Hypothalamus (tissue), 51 donors: ENCODE results near the gene TRAIP.
"Not testable (repeated sequence)": the region's sequence is repeated elsewhere in the genome, so short reads cannot be mapped to it uniquely, and the experiment has no call there.

Source experiments
- DNase-seq, 51 donors: peaks; one replicate each; lab custom pipeline; 2025; lab: John Stamatoyannopoulos, UW

The TRAIP gene

DNA sequence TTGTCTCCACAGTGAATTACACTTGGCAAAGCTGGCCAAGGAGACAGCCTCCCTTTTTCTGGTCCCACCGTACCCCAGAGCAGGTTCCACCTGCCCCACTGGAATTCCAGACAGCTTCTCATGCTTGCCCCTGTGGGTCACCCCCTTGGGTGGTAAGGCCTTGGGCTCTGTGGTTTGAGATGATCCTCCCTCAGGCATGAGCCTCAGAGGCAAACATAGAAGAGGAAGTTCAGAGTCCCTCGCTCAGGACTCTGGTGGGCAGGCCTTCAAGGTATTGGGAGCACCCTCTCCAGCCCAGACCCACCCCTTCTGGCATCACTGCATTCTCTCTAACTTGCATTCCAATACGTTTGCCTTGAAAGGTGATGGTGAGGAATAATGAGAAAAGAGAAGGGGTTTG lies 25.0 kb downstream of the TRAIP start:
- no peak for DNase-seq

DNA sequence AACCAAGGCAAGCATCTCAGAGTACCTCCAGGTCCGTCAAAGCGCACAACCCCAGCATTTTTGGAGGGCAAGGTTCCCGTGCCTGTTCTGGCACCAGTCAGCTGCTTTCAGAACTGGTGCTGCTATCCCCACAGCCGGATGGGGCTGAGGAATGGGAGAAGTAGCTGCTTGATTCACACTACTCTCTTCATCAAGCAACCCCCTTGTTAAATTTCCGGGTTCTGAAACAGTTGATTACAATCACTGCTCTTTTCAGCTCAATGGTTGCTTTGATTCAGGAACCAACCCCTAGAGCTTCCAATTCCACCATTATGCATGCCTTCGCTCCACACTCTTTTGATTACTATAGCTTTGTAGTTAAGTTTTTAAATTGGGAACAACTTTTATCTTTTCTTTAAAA lies 30.3 kb downstream of the TRAIP start:
- peak in 1 of 51 donors; percentile 25 for DNase-seq

DNA sequence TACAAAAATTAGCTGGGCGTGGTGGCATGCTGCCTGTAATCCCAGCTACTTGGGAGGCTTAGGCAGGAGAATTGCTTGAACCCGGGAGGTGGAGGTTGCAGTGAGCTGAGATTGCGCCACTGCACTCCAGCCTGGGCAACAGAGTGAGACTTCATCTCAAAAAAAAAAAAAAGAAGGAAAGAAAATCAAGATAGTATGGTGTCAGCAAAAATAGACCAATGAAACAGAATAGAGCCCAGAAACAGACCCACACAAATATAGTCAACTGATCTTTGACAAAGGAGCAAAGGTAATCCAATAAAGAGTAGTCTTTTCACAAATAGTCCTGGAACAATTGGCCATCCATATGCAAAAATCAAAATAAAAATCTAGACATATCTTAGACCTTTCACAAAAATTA lies 33.2 kb downstream of the TRAIP start:
- not testable (repeated sequence) for DNase-seq

DNA sequence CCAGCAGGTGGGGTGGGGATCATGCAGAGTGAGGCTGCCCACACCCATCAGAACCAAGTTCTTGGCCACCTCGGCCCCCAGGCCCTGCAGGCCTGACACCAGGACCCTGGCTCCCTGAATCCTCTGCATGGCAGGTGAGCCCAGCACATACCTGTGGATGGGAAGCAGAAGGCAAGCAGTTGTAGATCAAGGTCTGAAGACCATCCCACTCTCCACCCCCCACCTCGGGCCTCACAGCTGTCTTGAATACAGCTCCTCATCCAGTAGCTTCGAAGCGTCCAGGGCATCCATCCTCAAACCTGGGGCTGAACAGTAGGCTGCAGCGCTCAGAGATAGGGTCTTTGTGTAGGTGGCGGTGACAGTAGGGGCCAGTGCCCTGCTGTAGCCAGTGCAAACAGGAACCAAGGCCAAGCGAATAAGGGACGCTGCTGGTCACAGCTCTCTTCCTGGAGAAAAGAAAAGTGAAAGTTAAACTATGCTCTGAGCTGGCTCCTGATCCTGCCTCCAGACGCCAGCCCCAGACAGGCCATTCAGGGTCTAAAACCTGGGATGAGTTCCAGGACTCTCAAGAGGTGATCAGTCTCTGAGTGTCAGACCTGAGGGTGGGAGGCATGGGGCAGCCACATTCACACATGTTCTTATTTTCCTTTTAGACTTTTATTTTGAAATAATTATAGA lies 42.7 kb downstream of the TRAIP start, which contains the start of gene UBA7:
UBA7 (minus strand) TSS at position 457 of the 678 bp plus-strand sequence; CDS start at position 291, 166 bp downstream.
- DNase-seq = peak in 16 of 51 donors; percentile 9 to 41 (median 23)

DNA sequence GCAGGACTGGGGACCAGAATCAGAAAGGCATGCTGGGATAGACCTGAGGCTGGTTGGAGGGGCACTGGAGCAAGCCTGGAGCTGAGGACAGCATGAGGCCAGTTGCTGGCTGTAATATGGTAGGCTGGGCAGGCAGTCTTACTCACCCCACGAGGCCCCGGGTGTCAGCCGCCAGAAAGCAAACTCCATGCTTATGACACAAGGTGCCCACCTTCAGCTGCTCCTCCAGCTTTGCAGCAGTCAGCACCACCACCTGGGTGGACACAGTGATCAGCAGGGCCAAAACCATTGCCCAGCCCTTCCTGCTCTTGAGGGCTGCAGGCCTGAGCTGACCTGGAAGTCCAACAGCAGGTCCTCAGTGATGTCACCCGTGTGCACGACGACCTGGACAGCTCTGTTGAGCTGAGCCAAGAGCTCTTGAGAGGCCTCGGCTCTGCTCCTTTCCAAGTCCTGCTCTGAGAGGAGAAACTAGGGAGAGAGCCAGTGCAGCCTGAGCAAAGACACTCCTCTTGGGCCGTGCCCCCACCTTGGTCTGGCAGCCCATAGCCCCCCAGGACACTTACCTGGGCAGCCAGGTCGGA lies 43.4 kb downstream of the TRAIP start:
- DNase-seq = no peak

DNA sequence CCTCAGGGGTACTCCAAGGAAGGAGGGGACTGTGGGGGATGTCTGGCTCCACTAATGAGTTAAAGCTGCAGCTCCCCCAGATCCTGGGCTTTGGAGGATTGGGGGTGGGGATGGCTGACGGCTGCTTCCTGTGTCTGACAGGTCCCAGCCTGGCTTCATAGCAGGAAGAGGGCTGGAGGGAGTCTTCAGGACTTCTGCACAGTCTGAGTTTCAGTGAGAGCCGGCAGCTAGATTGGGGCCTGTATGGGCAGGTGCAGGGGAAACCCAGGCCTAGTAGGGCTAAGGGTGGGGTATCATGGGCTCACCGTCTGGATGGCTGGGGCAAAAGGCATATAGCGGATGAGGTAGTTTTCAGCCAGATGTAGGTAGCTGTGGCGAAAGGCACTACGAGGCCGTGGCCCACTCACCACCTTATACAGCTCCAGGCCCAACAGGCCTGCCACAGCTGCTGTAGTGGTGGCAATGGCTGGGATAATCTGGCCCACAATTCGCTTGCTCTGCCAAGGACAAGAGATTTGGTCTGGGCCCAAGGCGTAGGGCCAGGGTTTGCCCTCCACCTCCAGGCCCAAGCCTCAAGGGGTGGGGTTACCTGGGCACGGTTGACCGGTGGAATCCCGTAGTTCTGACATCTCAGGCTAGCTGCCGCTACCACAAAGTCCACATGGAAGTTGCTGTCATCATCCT lies 48.8 kb downstream of the TRAIP start:
- no peak for DNase-seq

DNA sequence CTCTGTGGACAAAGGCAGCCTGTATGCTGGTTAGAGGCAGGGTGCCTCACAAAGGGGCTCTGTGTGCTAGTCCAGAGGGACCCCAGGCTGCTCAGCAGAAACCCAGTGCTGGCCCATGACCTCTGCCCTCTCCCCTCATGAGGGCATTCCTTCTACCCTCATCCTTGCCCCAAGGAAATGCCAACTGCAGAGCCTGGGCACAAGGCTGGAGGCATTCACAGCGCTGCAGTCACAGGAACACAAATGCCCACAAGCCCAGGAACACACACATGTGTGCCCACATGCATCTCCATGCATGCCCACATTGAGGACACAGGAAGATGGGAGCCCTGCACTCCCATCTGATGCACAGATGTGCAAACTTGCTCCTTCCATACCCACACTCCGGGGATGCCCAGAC lies 49.5 kb downstream of the TRAIP start:
- DNase-seq = no peak

DNA sequence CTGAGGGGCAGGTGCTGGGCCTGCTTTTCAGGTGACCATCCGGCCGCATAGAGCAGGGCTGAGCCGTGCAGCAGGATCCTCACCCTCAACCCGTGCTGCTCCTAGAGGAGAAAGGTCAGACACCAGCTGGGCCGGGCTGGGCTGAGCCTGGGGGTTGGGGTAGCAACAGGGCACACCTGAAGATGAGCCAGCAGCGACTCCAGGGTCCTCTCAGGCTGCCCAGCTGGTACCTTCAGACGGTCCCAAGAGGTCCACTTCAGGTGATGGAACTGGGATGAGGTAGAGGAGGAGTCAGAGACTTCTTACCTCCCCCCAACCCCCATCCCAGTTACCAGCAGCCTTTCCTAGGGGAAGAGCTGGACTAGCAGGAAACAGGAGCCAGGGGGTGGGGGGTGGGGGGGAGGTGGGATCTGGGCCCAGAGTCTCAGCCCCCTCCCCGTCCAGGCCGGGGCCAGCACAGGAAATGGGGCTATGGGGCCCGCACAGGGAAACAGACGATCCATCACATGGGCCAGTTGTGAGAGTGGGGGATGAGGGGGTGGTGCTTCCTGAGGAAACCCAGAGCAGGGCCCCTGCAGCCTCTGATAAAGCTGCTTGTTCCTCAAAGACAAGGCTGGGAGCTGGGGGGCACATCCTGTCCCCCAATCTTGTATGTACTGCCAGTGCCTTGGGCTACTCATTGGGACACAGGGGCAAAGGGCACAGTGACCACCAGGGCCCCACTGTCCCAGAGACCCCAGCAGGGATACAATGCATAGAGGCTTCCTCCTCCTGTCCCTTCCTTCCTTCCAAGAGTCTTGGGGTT lies 50.3 kb downstream of the TRAIP start:
- peak in 20 of 51 donors; percentile 9 to 53 (median 22) for DNase-seq

DNA sequence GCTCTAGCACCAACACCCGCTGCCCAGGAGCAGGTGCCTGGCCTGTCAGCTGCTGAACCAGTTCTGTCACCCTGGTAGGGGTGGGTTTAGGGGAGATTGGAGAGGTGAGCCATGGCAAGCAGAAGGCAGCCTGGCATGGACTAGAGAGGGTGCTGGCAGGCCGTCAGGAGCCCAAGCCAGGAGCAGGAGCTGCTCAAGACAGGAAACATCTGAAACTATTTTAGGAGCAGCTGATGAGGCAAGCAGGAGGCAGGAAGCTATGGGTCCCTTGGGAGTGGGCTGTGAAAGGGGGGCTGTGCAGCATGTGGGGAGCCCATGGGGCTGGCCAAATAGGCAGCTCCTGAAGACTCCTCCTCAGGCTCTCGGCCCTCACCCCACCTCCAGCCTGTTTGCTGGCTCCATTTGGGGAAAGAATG lies 51.0 kb downstream of the TRAIP start:
- peak in 27 of 51 donors; percentile 11 to 61 (median 25) for DNase-seq

DNA sequence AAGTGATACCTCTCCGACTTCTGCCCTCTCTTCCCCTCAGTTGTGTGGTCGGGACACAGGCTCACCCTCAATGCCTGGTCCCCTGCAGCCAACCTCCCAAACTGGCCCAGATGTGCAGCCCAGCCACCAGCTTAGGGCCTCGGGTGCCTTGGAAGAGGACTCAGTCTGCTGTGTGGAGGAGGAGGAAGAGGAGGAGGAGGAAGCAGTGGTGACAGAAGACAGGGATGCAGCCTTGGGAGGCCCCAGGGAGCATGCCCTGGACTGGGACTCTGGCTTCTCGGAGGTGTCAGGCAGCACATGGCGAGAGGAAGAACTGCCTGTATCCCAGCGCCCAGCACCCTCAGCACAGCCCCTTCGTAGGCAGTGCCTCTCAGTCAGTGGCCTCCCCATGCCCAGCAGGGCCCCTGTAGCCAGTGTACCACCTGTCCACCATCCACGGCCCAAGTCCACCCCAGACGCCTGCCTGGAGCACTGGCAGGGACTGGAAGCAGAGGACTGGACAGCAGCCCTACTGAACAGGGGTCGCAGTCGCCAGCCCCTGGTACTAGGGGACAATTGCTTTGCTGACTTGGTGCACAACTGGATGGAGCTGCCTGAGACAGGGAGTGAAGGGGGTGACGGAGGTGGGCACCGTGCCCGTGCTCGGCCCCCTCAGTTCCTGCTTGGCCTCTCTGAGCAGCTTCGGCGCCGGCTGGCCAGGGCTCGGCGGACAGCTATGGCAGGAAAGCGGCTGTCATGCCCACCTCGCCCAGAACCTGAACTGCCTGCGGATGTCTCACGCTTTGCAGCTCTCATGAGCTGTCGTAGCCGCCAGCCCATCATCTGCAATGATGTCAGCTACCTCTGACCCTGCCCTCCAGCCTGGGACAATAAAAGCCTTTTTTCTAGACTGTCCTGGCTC lies 52.0 kb downstream of the TRAIP start:
- peak in 2 of 51 donors; percentile 12 to 34 for DNase-seq

DNA sequence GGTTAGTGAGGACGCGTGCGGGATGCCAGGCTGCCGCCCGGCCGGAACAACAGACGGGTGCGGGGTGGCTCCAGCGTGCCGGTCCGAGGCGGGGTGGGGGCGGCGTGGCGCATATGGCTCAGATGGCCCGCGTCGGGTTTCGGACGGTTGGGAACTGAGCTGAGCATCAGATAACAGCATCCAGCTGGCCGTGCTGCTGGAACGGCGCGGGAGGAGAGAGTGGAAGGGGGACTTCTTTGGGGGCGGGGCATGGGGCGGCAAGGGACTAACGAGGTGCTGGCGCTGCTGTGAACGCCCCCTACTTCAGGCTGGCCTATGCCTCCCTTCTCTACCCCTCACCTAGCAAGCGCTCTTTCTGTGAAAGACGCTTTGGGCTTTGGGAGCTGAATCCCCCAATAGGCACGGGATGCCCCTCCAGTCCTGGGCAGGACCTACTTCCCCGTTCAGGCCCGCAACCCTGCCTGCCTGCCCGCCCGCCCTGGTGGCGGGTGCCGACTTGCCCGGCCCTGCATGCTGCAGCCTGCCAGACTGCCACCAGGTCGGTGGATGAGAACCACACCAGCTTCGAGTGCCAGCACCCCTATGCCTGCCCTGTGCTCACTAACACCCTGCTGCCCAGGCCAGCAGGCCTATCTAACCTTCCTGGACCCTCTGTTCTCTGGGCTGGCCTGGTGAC lies 52.8 kb downstream of the TRAIP start:
- DNase-seq = peak in 10 of 51 donors; percentile 14 to 54 (median 46)

DNA sequence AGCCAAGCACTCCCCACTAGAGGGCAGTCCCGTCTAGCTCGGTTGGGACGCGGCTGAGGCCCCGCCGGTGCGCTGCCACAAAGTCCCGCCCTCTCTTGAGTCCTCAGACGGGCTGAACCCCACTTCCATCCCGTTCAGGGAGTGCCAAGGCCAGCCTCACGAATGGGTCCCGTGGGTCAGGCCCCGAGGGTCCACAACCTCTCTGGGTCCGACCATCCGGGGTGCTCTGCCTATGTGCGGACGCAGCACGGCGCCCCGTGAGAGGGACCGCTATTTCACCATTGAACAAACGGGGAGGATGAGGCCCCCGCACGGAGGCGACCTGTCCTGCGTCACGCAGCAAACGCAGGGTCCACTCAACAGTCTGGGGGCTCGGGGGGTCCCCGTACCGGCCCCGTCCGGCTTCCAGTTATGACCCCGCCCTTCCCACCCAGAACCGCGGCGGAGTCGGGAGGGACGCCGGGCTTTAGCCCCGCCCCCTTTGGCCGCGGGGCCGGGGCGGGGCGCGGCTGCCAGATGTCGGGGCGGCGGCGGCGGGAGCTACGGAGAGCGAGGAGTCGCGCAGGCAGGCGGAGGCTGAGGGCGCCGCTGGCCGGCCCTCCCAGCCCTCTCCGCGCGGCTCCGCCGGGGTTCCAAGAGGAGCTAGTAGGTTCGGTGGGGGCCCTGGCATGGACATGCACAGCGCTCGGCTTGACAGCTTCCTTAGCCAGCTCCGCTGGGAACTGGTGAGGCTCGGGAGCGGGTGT lies 53.5 kb downstream of the TRAIP start, which contains the start of gene INKA1:
INKA1 (plus strand) TSS at position 543 of the 746 bp plus-strand sequence; CDS start at position 675, 132 bp downstream.
- DNase-seq = peak in 50 of 51 donors; percentile 41 to 90 (median 78)

DNA sequence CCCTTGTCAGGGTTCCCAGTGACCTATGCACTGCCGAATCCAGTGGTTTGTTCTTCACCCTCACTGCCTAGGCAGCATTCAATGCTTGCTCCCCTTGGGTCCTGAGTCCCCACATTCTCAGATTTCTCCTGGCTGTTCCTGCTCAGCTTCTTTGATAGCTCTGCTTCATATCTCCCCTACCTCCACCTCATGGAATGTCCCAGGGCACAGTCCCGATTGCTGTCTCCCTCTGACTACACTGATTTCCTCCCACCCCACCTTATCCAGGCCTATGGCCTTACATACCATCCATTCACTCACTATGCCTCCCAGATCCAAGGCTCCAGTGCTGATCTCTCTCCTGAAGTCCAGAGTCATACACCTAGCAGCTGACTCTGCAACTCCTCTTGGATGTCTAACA lies 55.2 kb downstream of the TRAIP start:
- no peak for DNase-seq

DNA sequence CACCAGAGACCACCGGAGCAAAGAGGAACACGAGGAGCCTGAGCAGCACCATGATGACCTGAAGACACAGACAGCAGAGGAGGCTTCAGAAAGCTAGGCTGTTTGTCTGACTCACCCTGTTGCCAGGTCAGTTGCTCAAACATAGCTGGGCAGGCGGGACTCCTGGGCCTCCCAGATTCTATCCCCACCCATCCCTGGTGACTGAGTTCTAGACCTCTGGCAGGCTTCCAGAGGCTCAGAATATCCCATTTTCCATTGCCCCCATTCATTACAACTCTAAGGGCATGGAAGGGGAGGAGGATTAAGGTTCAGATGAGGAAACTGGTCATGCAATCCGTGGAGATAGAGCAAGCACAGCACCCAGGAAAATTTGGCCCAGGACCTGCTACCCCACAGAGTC lies 56.6 kb downstream of the TRAIP start, which contains the start of gene CDHR4:
CDHR4 (minus strand) TSS at position 113 of the 400 bp plus-strand sequence; CDS start at position 52, 61 bp downstream.
- no peak for DNase-seq

DNA sequence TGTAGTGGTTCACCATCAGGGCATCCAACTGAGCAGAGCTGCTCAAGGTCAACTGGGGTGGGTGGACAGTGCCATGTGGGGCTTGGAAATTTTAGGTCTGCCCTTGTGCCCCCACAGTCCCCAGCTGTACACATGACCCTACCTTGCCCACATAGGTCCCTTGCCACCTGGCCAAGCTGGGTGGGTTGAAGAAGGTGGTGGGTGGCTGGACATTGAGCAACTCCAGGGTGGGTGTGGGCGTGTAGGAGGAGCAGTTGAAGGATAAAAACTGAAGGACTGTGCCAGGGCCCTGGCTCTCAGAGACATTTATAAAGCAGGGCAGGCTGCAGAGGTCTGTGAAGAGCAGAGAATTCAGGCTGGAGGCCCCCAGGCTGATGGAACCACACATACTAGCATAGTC lies 57.3 kb downstream of the TRAIP start:
- DNase-seq = no peak

DNA sequence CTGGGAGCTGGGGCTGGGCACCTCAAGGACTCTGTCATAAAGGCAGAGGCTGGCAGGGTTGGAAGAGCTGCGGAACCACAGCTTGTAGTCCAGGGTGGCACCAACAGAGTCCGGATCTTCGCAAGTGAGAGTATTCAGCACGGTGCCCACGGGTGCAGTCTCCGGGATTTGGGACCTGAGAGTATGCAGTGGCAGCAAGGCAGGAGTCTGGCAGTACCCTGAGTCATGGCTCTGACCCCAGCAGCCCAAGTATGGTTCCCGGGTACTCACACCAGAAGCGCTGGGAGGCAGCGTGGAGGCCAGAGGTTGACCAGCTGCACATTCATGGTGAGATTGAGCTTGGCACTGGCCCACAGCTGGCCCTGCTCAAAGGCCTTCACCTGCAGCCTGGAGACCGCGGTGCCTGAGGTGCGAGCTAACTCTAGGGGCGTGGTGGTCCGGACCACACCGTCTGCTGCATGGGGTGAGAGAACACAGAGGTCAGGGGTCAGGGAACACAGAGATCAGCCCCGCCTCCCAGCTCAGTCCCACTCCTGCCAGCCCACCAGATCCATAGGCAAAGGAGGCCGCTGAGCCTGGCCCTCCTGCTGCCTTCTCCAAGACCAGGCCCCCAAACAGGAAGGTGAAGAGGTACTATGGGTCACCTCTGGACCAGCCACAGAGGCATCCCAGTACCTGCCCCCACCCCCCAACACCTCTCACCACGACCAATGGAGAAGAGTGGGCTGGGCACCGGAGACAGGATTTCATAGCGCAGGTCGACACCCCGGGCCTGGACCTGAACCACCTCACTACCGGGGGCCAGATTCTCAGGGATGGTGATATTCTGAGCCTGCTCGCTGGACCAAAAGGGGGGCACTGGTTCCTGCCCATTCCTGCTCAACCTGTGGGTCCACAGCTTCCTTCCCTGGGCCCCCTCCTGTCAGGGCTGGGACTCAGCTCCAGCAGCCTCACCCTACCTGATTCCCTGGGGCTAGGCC lies 61.1 kb downstream of the TRAIP start:
- DNase-seq = no peak

DNA sequence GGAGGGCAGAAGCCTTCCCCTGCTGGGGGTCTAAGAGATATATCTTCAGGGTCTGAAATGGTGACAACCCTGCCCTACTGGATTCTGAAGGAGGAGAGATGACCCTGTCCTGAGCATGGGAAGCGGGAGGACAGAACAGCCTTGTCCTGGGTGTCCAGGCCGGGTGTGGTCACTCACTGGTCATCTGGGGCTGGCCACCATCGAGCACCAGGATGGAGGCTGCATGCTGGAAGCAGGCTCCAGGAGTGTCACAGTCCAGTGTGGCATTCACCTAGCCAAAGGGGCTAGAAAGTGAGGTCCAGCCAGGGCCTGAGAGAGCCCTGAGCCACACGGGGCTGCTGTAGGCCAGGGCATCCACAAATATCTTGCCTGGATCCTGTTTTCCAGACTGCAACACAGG lies 61.9 kb downstream of the TRAIP start:
- DNase-seq = no peak
